SW480 (cell line): Measurements from ENCODE around the gene PKHD1.
"Not testable (repeated sequence)": the region's sequence is repeated elsewhere in the genome, so short reads cannot be mapped to it uniquely, and the experiment has no call there.

Experiments
- DNase-seq: peaks from one replicate; pipeline ENCODE4 v3.0.0-alpha.2; 2016; ENCODE audit warnings: low spot score

PKHD1 gene

GRCh38 chr6:51986864-51987263 is 100.5 kb downstream of the PKHD1 start:
- DNase-seq: no peak

DNA sequence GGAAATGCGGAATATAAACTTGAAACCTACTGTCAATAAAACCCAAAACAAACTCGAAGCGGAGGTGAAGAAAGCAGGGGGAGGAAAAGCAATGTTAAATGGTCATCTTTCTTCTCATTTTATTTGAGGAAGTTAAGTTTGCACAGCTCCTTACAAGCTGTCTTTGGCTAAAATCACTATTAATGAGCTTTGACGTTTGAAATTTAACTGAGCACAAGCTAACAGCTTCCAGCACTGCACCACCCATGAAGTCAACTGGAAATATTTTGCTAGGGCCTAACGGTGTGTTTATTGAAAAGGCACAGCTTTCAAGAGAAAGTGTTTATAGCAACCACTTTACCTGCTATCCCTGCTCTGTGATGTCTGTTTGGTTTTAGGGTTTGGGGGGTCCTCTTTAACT is 103.8 kb downstream of the PKHD1 start:
- no peak for DNase-seq

DNA sequence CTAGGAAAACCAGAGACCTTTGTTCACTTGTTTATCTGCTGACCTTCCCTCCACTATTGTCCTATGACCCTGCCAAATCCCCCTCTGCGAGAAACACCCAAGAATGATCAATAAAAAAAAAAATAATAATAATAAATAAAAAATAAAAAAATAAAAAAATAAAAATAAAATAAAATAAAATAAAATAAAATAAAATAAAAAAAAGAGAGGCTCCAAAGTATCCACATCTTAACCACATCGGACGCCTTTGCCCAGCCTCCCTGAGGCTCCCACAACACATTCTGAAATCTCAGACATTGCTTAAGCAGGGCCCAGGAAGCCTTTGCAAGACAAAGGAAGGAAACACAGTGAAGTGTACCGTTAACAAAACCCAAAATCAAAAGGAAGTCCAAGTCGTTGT is 104.7 kb downstream of the PKHD1 start:
- not testable (repeated sequence) for DNase-seq

GRCh38 chr6:51976374-51976773 is 111.0 kb downstream of the PKHD1 start:
- no peak for DNase-seq

- no peak for DNase-seq
Observed at GRCh38 chr6:51972659-51973058, 114.8 kb downstream of the PKHD1 start.

DNA sequence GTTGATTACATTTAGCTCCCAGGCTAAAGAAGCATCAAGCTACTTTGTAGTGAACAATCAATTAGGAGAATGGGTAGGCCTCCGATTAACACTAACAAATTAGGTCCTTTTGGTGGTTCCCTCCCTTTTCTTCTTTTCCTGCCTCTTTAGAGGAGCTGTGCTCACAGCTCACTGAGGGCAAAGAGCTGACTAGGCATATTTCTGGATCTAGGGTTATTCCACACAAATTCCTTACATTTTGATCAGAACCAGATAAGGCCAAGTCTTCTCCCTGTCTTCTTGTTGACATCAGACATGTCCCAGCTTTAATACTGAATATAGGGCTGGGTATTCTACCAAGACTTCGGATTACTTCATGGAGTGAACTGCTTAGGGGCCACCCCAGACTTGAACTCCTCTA is 119.1 kb downstream of the PKHD1 start:
- no peak for DNase-seq

- no peak for DNase-seq
Observed at GRCh38 chr6:51965222-51965801, 122.1 kb downstream of the PKHD1 start.

GRCh38 chr6:51963980-51964379 is 123.4 kb downstream of the PKHD1 start:
- no peak for DNase-seq

DNA sequence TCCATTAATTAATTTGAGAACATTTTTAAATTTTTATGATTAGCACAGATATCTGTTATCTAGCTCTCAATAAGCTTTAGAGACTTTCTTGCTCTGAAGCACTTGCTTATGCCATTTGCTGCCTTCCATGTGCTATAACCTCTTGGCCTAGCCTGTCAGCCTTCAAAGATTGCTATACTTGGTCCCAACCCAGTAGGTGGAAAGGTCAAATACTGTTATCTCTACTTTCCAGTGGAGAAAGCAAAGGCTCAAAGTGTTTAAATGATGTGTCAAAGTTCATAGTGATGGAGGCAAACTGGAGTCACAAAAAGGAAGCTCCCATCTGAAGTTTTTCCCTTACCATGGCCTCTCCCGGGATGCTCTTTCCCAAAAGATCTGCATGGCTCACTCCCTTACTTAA is 125.1 kb downstream of the PKHD1 start:
- no peak for DNase-seq

- DNase-seq: no peak
Observed at GRCh38 chr6:51960419-51960818, 127.0 kb downstream of the PKHD1 start.

DNA sequence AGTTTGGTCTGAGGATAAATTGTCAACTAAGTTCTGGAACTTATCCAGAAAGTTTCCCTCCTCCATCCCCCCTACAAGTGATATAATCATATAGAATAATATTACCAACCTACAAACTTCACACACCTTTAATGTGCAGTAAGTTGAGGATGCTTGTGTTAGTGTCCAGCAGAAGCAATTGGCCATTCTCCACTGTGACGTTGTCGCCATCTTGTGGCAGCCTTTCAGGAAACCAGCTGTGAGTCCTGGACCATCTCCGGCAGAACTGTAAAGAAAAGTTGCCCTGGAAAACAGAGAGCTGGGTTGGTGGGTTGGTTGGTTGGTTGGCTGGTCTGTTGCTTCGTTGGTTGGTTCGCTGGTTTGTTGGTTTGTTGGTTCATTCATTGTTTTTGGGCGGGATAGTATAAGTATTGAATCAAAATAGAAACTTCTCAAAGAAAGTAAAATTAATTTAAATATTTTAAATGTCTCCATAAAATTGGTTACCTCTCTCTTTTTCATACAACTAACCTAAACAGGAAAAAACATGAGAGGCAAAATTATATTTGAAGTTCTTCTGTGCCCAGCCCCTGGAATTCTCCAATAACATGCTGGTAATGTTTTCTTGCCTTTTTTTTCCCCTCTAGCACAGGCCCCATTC is 127.5 kb downstream of the PKHD1 start:
- DNase-seq: peak; percentile 43

DNA sequence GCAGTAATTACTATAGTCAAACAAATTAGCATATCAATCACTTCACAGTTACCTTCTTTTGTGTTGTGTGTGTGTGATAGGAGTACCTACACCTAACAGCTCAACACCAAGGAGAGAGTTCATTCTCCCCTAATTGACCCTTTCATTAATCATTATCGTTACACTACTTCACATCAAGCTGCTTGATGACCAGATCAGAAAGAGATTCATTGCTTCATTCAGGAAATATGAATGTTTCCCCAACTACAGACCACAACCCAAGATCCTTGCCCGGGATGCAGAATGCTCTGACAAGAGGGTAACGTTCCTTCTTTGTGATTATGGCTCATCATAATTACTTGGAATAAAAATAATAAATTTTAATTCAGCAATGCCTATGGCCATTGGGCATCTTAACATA is 132.7 kb downstream of the PKHD1 start:
- DNase-seq: no peak

DNA sequence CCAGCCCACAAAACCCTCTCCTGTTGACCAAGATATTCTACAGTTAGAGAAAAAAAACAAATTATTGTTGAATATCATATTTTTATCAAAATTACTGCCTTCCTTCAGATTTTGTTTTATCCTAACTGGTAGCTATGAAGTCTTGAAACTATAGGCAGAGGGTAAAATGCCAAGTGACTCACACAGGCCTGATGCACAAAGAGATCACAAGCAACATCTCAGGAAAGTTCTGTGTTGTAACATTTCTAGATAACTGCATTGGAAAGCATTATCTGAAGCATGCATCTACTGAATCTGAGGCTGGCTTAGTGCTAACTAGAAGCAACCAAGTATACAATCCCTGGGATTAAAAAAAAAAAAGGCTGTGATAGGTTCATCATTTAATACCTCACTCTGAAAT is 134.2 kb downstream of the PKHD1 start:
- DNase-seq: no peak

GRCh38 chr6:51951924-51952323 is 135.5 kb downstream of the PKHD1 start:
- DNase-seq: no peak

- no peak for DNase-seq
Observed at GRCh38 chr6:51949526-51949925, 137.9 kb downstream of the PKHD1 start.

DNA sequence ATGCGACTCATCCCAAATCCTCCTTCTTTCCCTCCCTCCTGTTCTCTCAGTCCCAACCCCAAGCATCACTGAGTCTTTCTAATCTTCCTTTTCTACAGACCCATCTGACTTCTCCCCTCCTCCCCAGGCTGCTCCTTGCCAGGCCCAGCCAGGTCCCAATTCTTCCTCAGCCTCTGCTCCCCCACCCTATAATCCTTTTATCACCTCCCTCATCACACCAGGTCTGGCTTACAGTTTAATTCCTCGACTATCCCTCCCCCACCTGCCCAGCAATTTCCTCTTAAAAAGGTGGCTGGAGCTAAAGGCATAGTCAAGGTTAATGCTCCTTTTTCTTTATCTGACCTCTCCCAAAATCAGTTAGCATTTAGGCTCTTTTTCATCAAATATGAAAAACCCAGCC is 147.7 kb downstream of the PKHD1 start:
- DNase-seq: not testable (repeated sequence)

GRCh38 chr6:51936531-51937290 is 150.7 kb downstream of the PKHD1 start:
- DNase-seq: no peak

DNA sequence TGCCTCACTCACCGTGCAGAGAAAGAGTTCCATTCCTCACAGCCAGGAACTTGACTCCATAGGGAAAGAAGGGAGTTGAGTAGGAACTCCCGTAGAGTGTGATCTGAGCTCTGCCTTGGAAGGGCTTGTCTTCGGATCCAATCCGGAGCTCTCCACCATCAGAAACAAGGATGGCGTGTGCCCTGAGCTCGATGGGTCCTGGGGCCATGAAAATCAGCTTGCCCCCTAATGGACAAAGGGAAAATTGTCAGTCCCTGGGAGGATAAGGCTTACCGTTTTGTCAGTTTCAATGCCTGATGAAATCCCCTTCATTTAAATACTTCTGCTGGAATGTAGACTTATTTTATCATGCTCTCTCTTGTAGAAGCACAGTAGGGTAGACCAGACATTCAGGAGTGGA is 153.3 kb downstream of the PKHD1 start:
- peak; percentile 3 for DNase-seq

DNA sequence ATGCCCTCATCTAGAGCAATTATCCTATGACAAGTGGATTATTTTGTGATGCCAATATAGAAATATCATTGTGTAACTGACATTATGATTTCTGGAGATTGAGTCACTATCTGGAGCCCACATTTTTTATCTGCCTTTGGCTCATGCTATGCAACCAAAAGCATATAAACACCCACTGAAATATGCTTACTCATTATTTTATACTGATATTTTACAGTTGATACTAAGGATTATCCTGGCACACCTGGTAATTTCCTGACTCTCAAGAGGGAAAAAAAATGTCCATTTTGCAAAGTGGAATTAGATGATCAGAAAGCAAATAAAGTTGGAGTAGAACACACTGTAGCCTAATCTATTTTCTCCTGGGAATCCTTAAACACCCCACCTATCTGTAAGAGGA is 154.5 kb downstream of the PKHD1 start:
- no peak for DNase-seq

GRCh38 chr6:51930602-51931001 is 156.8 kb downstream of the PKHD1 start:
- DNase-seq: no peak

DNA sequence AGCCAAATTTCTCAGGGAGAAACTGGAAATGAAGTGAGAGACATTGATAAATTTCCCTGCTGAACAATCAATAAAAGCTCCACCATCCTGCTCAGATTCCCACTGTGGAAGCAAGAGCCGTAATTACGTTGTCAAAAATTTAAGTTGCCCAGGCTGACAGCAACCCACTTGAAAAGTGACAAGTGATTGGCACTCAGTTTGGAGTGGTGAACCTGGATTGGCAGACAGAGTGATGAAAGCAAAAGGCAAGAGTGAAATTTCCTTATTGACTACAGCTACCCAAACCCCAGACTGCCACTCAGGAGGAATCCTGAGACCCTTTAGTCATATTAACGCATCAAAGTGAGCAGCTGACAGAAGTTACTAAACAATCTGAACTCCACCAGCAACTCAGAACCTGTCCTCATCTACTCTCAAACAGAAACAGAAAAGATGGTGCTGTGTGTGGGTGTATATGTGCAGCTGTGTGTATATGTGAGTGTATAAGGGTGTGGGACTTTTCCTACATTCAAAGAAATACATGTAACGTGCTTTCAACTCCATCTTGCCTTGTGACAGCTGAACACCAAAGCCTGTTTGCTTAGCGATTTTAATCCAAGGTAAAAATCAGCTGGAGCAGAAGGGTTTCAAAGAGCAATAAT is 157.4 kb downstream of the PKHD1 start:
- no peak for DNase-seq

- no peak for DNase-seq
Observed at GRCh38 chr6:51928320-51928719, 159.1 kb downstream of the PKHD1 start.

DNA sequence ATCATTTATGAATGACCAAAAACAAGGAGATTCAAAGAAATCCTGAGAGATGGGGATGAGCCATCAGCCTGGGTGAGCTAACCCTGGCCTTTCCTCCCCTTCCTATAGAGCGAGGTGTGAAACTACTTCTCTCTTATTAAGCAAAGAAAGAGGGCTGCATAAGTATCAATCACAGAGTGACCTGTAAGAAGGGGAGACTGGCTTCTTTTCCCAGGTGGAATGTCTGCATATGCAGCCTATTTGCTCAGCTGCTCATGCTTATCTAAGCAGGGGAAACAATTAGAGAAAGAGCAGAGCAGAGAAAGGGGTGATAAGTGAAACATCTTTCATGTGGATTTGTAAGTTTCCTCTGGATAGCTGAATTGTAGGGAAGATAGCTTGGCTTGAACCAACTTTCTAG is 160.0 kb downstream of the PKHD1 start:
- DNase-seq: no peak
